IPS-20b (cell line): ENCODE measurements around the gene TMEM52.

Experiments
- H3K27ac ChIP-seq: one replicate; pipeline ENCODE4 v1.5.1; 2013; ENCODE audit warnings: low read length
- H3K27me3 ChIP-seq: 2 replicates; pipeline ENCODE4 v1.6.1; 2013; ENCODE audit warnings: mild to moderate bottlenecking, low read length, inconsistent platforms; ENCODE audit not compliant: insufficient read depth
- H3K36me3 ChIP-seq: 2 replicates; pipeline ENCODE4 v1.6.1; 2013; ENCODE audit warnings: low read depth, mild to moderate bottlenecking, inconsistent platforms, low read length, moderate library complexity; ENCODE audit not compliant: insufficient read depth
- H3K4me1 ChIP-seq: 2 replicates; pipeline ENCODE4 v1.6.1; 2013; ENCODE audit warnings: mild to moderate bottlenecking, control low read depth, inconsistent platforms, low read length, moderate library complexity; ENCODE audit not compliant: insufficient read depth
- H3K4me3 ChIP-seq: 2 replicates; pipeline ENCODE4 v1.5.1; 2013; ENCODE audit warnings: mild to moderate bottlenecking, low read length, inconsistent platforms
- H3K9ac ChIP-seq: 2 replicates; pipeline ENCODE4 v1.6.1; 2013; ENCODE audit warnings: low read depth, mild to moderate bottlenecking, inconsistent platforms, low read length, moderate library complexity
- H3K9me3 ChIP-seq: 2 replicates; pipeline ENCODE4 v1.6.1; 2013; ENCODE audit warnings: mild to moderate bottlenecking, low read depth, low read length, inconsistent platforms; ENCODE audit not compliant: insufficient read depth

The TMEM52 gene

GRCh38 chr1:1907098-1907736 lies 11.9 kb downstream of the TMEM52 start:
- peaks cover 3% of the 10 kb centered on the region; the same call in 1 of the 2 replicates for H3K27me3 ChIP-seq
- H3K4me1 ChIP-seq: peaks cover 3% of the 10 kb centered on the region; the same call in 1 of the 2 replicates
- no peak overlapping the region for H3K9ac ChIP-seq
- no peaks in the 10 kb centered on the region for H3K36me3 ChIP-seq
- H3K4me3 ChIP-seq: no peak overlapping the region
- H3K9me3 ChIP-seq: no peaks in the 10 kb centered on the region
- no peak overlapping the region for H3K27ac ChIP-seq

GRCh38 chr1:1906185-1907097 lies 12.6 kb downstream of the TMEM52 start:
- Histone ChIP-seq H3K9ac (no peak overlapping the region), H3K27ac (no peak overlapping the region), H3K9me3 (no peaks in the 10 kb centered on the region), H3K4me3 (no peak overlapping the region), H3K36me3 (no peaks in the 10 kb centered on the region), H3K4me1 (peaks cover 3% of the 10 kb centered on the region; the same call in 1 of the 2 replicates), H3K27me3 (peaks cover 3% of the 10 kb centered on the region; the same call in 1 of the 2 replicates)

- Histone ChIP-seq H3K9me3 (no peaks in the 10 kb centered on the region), H3K4me3 (no peak overlapping the region), H3K4me1 (no peaks in the 10 kb centered on the region)
Measured at GRCh38 chr1:1903224-1903623, 15.9 kb downstream of the TMEM52 start.

GRCh38 chr1:1901641-1902294 lies 17.3 kb downstream of the TMEM52 start:
- Histone ChIP-seq H3K27ac (no peak overlapping the region), H3K27me3 (no peaks in the 10 kb centered on the region), H3K36me3 (no peaks in the 10 kb centered on the region), H3K9ac (no peak overlapping the region), H3K4me3 (no peak overlapping the region), H3K9me3 (no peaks in the 10 kb centered on the region), H3K4me1 (no peaks in the 10 kb centered on the region)

More at GRCh38 chr1:1903224-1903623, 15.9 kb downstream of the TMEM52 start:
- no peak overlapping the region for H3K9ac ChIP-seq
- H3K27me3 ChIP-seq: peaks cover 3% of the 10 kb centered on the region; the same call in 1 of the 2 replicates
- no peaks in the 10 kb centered on the region for H3K36me3 ChIP-seq
- no peak overlapping the region for H3K27ac ChIP-seq

GRCh38 chr1:1900883-1901640 lies 18.0 kb downstream of the TMEM52 start:
- H3K4me1 ChIP-seq: no peaks in the 10 kb centered on the region
- no peaks in the 10 kb centered on the region for H3K9me3 ChIP-seq
- no peak overlapping the region for H3K27ac ChIP-seq
- no peak overlapping the region for H3K9ac ChIP-seq
- H3K4me3 ChIP-seq: no peak overlapping the region
- H3K36me3 ChIP-seq: no peaks in the 10 kb centered on the region
- no peaks in the 10 kb centered on the region for H3K27me3 ChIP-seq

- Histone ChIP-seq H3K27ac (no peak overlapping the region), H3K27me3 (no peaks in the 10 kb centered on the region), H3K9me3 (no peaks in the 10 kb centered on the region), H3K9ac (no peak overlapping the region), H3K4me3 (no peak overlapping the region), H3K4me1 (peaks cover 3% of the 10 kb centered on the region; the same call in 1 of the 2 replicates), H3K36me3 (no peaks in the 10 kb centered on the region)
Measured at GRCh38 chr1:1899967-1900327, 19.1 kb downstream of the TMEM52 start.

GRCh38 chr1:1899266-1899966 lies 19.7 kb downstream of the TMEM52 start:
- H3K4me1 ChIP-seq: peaks cover 7% of the 10 kb centered on the region; the same call in 1 of the 2 replicates

GRCh38 chr1:1898246-1898933 lies 20.7 kb downstream of the TMEM52 start:
- no peaks in the 10 kb centered on the region for H3K9me3 ChIP-seq
- peaks cover 7% of the 10 kb centered on the region; the same call in 1 of the 2 replicates for H3K4me1 ChIP-seq
- no peak overlapping the region for H3K27ac ChIP-seq
- H3K4me3 ChIP-seq: no peak overlapping the region
- no peaks in the 10 kb centered on the region for H3K36me3 ChIP-seq
- no peaks in the 10 kb centered on the region for H3K27me3 ChIP-seq
- no peak overlapping the region for H3K9ac ChIP-seq

More at GRCh38 chr1:1899266-1899966, 19.7 kb downstream of the TMEM52 start:
- H3K36me3 ChIP-seq: no peaks in the 10 kb centered on the region
- H3K9me3 ChIP-seq: no peaks in the 10 kb centered on the region
- H3K27me3 ChIP-seq: no peaks in the 10 kb centered on the region
- H3K4me3 ChIP-seq: no peak overlapping the region
- no peak overlapping the region for H3K27ac ChIP-seq
- H3K9ac ChIP-seq: no peak overlapping the region

GRCh38 chr1:1895456-1896336 lies 23.4 kb downstream of the TMEM52 start:
- Histone ChIP-seq H3K9ac (no peak overlapping the region), H3K4me1 (peaks cover 12% of the 10 kb centered on the region; the same call in 1 of the 2 replicates), H3K27ac (no peak overlapping the region)

GRCh38 chr1:1895060-1895418 lies 24.0 kb downstream of the TMEM52 start:
- H3K27me3 ChIP-seq: peaks cover 5% of the 10 kb centered on the region; the same call in 1 of the 2 replicates
- H3K4me1 ChIP-seq: peaks cover 12% of the 10 kb centered on the region; the same call in 1 of the 2 replicates
- H3K9ac ChIP-seq: no peak overlapping the region
- H3K36me3 ChIP-seq: no peaks in the 10 kb centered on the region
- H3K9me3 ChIP-seq: no peaks in the 10 kb centered on the region
- H3K4me3 ChIP-seq: no peak overlapping the region
- no peak overlapping the region for H3K27ac ChIP-seq

More at GRCh38 chr1:1895456-1896336, 23.4 kb downstream of the TMEM52 start:
- Histone ChIP-seq H3K27me3 (peaks cover 5% of the 10 kb centered on the region; the same call in 1 of the 2 replicates), H3K9me3 (no peaks in the 10 kb centered on the region), H3K36me3 (no peaks in the 10 kb centered on the region), H3K4me3 (no peak overlapping the region)
